Heart left ventricle (tissue), 16 donors: ENCODE data around the gene HGS. TPM values are rescaled to one million over a fixed set of nuclear protein-coding genes. Genes with fewer than 3 reads are reported as not detected.

Experiments
- ATAC-seq, 4 donors: fragments of 200-7000 bp; cut with Tn5 transposase; one replicate each; pipeline ENCODE4 v1.9.1; 2020 to 2022; ENCODE audit warnings: moderate library complexity in 4 of 4, mild to moderate bottlenecking in 3 of 4, moderate number of reproducible peaks in 1 of 4
- DNase-seq, 5 donors: peaks; one replicate each; pipeline ENCODE4 v3.0.0-alpha.2; 2020
- H3K27ac ChIP-seq, 12 donors: fragments of 200-600 bp; sonication (generic) in 4 of 12; one replicate each; pipeline versions ENCODE4 v1.5.0 to v1.8.0; 2016 to 2022; ENCODE audit warnings: mild to moderate bottlenecking in 2 of 12
- H3K27me3 ChIP-seq, 9 donors: fragments of 200-600 bp; sonication (generic) in 2 of 9; one replicate each; pipeline versions ENCODE4 v1.5.1 to v1.8.0; 2016 to 2022; ENCODE audit warnings: mild to moderate bottlenecking in 3 of 9
- H3K36me3 ChIP-seq, 9 donors: fragments of 200-600 bp; sonication (generic) in 2 of 9; one replicate each; pipeline versions ENCODE4 v1.5.0 to v1.8.0; 2018 to 2022; ENCODE audit warnings: mild to moderate bottlenecking in 2 of 9
- H3K4me1 ChIP-seq, 12 donors: fragments of 200-600 bp; sonication (generic) in 4 of 12; one replicate each; pipeline versions ENCODE4 v1.5.0 to v1.8.0; 2016 to 2022; ENCODE audit warnings: mild to moderate bottlenecking in 3 of 12
- H3K4me3 ChIP-seq, 12 donors: fragments of 200-600 bp; sonication (generic) in 4 of 12; one replicate each; pipeline versions ENCODE4 v1.5.0 to v1.8.0; 2017 to 2022; ENCODE audit warnings: mild to moderate bottlenecking in 9 of 12, moderate library complexity in 4 of 12
- H3K9me3 ChIP-seq, 12 donors: fragments of 200-600 bp; sonication (generic) in 4 of 12; one replicate each; pipeline versions ENCODE4 v1.5.0 to v1.8.0; 2016 to 2022; ENCODE audit warnings: mild to moderate bottlenecking in 1 of 12
- CTCF ChIP-seq, 12 donors: fragments of 200-600 bp; sonication (generic) in 4 of 12; IDR thresholded peaks; one replicate each; pipeline versions ENCODE4 v1.5.0 to v1.8.0; 2018 to 2022; ENCODE audit warnings: antibody characterized with exemption in 12 of 12, mild to moderate bottlenecking in 5 of 12
- POLR2A ChIP-seq, 2 donors: fragments of 450-650 bp; IDR thresholded peaks; one replicate each; pipeline ENCODE4 v1.6.1; 2017; ENCODE audit warnings: antibody characterized with exemption in 2 of 2, mild to moderate bottlenecking in 2 of 2, moderate library complexity in 2 of 2
- WGBS, 4 donors: extraction: QIAGEN DNeasy Blood & Tissue Kit in 2 of 4; methylation state at CpG; one replicate each; pipeline versions ENCODE4 v1.1.5 to v1.1.7; 2013 to 2018; 5-methylcytosine and 5-hydroxymethylcytosine counted together
- intact Hi-C, 10 donors: fragments of 100-400 bp; cut with DNase I; formaldehyde crosslinking; loops; one replicate each; pipeline versions ENCODE4 v1.11.1 to v1.14.2; 2022
- polyA plus RNA-seq, 2 donors: library from polyadenylated mRNA; stranded (reverse); fragments of 200-250 nt; gene quantifications; one replicate each; pipeline ENCODE4 v1.2.3, GENCODE V29; 2013
- total RNA-seq, 9 donors: library from RNA; depleted of rRNA in 2 of 9; stranded (reverse); fragments of >200 nt in 2 of 9; fragmentation: NEBNext Ultra II Directional in 3 of 9; extraction: Animal tissue kit (Norgen Biotek cat#: 25700) in 3 of 9; gene quantifications; one replicate each; pipeline versions ENCODE4 v1.1.0 to v1.2.4, GENCODE V29; 2016 to 2023
- donor health status: ischemic (EF 13 %, LVEDD 7.1; RV severe dilation, severe dysfunction).
- donor health status: healthy with polysubstance abuse.
- donor health status: DM: no; HTN: yes; CAD: no.
- donor health status: DM: no; HTN: no; CAD: no.
- donor health status: ischemic (EF 25% LVEDD 6.9; RV normal size, moderate dysfunction).
- donor health status: ischemic (EF 25% LVEDD 5.7; RV mildly dilated, moderate dysfunction).
- donor health status: healthy.
- donor health status: DM: yes; HTN: yes; CAD: no.
- donor health status: ischemic (EF 35%, LVEDD 5.7; RV mildly dilated, moderate dysfunction).
- donor health status: nonischemic (EF 11% LVEDD 7.7; RV severe dilation, severe dysfunction).
- donor health status: DM: yes; HTN: yes; CAD: no.
- donor health status: PGD.
- donor health status: ischemic (EF 29% LVEDD 5.4; RV normal size, mild dysfunction).
- donor health status: nonischemic (EF 23%, LVEDD 6.1; RV moderate dilation, normal function).

Gene HGS
- total and polyA plus RNA-seq, 11 donors: 37.4 to 90.8 (median 44.7) TPM

DNA sequence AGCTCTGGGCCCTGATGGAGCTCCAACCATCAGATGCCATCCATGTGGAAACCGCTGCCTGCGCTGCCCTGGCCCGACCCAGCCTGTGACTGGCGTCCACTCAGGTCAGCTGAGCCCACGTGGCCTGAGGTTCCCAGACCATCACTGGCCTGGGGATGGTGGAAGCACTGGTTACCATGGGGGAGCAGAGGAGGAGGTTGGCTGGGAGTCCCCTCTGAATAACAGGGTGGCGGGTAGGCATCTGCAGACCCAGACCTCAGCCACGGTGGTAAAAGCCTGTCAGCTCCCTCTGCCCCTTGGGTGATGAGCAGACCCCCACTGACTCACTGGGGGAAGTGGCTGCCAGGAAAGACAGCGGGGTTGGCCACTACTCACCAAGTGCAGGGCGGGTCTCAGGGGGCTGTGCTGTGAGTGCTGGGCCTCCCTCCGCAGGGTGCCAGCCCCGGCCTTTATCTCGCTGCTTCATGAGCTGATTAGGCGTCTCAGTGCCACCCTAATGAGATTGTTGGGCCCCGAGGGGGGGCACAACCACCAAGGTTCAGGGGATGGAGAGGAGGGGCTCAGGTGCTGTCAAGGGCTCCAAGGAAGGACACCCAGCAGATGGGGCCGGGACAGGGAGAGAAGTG lies 27.6 kb upstream of the HGS start, which contains the start of gene PDE6G:
Gene PDE6G, minus strand, starts transcription at position 425 of the 626 bp plus-strand sequence. CDS start 3,237 bp downstream, outside the sequence.
- H3K27me3 ChIP-seq: peaks cover 0 to 26% (median 0%) of the 10 kb centered on the region in 9 donors
- DNase-seq (no peak), ATAC-seq (no peak)
- no peak within 1 kb of the TSS for H3K27ac ChIP-seq
- no peaks in the 10 kb centered on the region for H3K9me3 ChIP-seq
- no peak for TF ChIP-seq POLR2A (IDR thresholded peaks at IDR 0.05)
- TF ChIP-seq CTCF (IDR thresholded peaks at IDR 0.05): no peak
- no peak within 1 kb of the TSS for H3K4me3 ChIP-seq
- WGBS, 4 donors: 78 to 88% (median 81%) methylated on average over 7 to 15 of the region's 15 CpGs
- intact Hi-C loops: no loop called here
- no peaks in the 10 kb centered on the region for H3K36me3 ChIP-seq
- peaks cover 0 to 15% (median 0%) of the 10 kb centered on the region in 12 donors for H3K4me1 ChIP-seq

GRCh38 chr17:81656835-81657234 lies 27.0 kb upstream of the HGS start:
- TF ChIP-seq CTCF (IDR thresholded peaks at IDR 0.05) (no peak), POLR2A (IDR thresholded peaks at IDR 0.05) (no peak)
- Histone ChIP-seq H3K36me3 (no peaks in the 10 kb centered on the region), H3K9me3 (no peaks in the 10 kb centered on the region), H3K4me3 (no peak overlapping the region), H3K27ac (no peak overlapping the region), H3K27me3 (peaks cover 0 to 20% (median 0%) of the 10 kb centered on the region in 9 donors), H3K4me1 (peaks cover 0 to 15% (median 0%) of the 10 kb centered on the region in 12 donors)
- ATAC-seq (peak in 1 of 4 donors; percentile 56), DNase-seq (no peak)
- intact Hi-C loops: no loop called here
- 40 to 100% (median 52%) methylated on average over 1 to 4 of the region's 4 CpGs for WGBS, 4 donors

DNA sequence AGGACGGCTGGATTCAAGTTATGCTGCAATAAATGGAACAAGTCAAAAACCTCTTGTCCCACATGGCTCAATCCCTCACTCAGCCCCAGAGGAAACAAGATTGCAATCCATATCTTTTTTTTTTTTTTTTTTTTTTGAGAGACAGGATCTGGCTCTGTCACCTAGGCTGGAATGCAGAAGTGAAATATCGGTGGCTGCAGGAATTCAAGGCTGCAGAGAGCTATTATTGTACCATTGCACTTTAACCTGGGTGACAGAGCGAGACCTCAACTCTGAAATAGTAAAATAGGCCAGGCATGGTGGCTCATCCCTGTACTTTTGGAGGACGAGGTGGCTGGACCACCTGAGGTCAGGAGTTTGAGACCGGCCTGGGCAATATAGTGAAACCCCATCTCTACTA lies 24.8 kb upstream of the HGS start:
- WGBS, 4 donors: 62 to 74% (median 68%) methylated on average over 5 of the region's 5 CpGs
- no peak for ATAC-seq
- TF ChIP-seq POLR2A (IDR thresholded peaks at IDR 0.05) (no peak), CTCF (IDR thresholded peaks at IDR 0.05) (no peak)
- DNase-seq: no peak
- peaks cover 0 to 1% (median 0%) of the 10 kb centered on the region in 9 donors for H3K27me3 ChIP-seq
- H3K4me3 ChIP-seq: no peak overlapping the region
- H3K9me3 ChIP-seq: no peaks in the 10 kb centered on the region
- peaks cover 0 to 15% (median 0%) of the 10 kb centered on the region in 12 donors for H3K4me1 ChIP-seq
- peaks cover 0 to 1% (median 0%) of the 10 kb centered on the region in 9 donors for H3K36me3 ChIP-seq
- intact Hi-C loops: no loop called here
- no peak overlapping the region for H3K27ac ChIP-seq

DNA sequence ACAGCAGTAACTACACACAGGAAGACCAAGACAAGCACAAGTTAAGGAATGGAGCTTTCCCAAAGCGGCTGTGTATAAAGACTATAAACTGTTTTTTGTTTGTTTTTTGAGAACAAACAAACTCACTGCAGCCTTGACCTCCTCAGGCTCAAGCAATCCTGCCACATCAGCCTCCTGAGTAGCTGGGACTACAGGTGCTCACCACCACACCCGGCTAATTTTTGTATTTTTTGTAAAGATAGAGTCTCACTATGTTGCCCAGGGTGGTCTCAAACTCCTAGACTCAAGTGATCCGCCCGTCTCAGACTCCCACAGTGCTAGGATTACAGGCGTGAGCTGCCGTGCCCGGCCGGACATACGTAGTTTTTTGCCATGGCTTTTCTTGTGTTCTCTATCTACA lies 23.4 kb upstream of the HGS start:
- Histone ChIP-seq H3K4me1 (peaks cover 0 to 21% (median 5%) of the 10 kb centered on the region in 12 donors), H3K4me3 (no peak overlapping the region), H3K9me3 (no peaks in the 10 kb centered on the region), H3K36me3 (peaks cover 0 to 7% (median 3%) of the 10 kb centered on the region in 9 donors), H3K27ac (no peak overlapping the region), H3K27me3 (no peaks in the 10 kb centered on the region)
- TF ChIP-seq CTCF (IDR thresholded peaks at IDR 0.05) (no peak), POLR2A (IDR thresholded peaks at IDR 0.05) (no peak)
- DNase-seq (no peak), ATAC-seq (no peak)
- intact Hi-C loops: no loop called here
- WGBS, 4 donors: 88 to 96% (median 95%) methylated on average over 9 of the region's 9 CpGs
